Gastroesophageal sphincter (tissue), 4 donors: ENCODE data around the gene KLF7. TPM values are rescaled to one million over a fixed set of nuclear protein-coding genes. Genes with fewer than 3 reads are reported as not detected.

Source experiments
- ATAC-seq: fragments of 150-250 bp; one replicate; pipeline ENCODE4 v1.9.1; 2016; ENCODE audit warnings: mild to moderate bottlenecking, moderate library complexity
- H3K27ac ChIP-seq, 4 donors: fragments of 200-600 bp; sonication (generic) in 3 of 4; 1 replicate in 3 of 4; 2 replicates in 1 of 4; pipeline ENCODE4 v1.5.1; 2016 to 2019
- H3K27me3 ChIP-seq: fragments of 200-600 bp; sonication (generic); one replicate; pipeline ENCODE4 v1.5.1; 2019
- H3K36me3 ChIP-seq, 2 donors: fragments of 200-600 bp; sonication (generic); one replicate each; pipeline ENCODE4 v1.5.1; 2019; ENCODE audit warnings: control low read depth in 1 of 2
- H3K4me1 ChIP-seq, 3 donors: fragments of 200-600 bp; sonication (generic); 1 replicate in 2 of 3; 2 replicates in 1 of 3; pipeline ENCODE4 v1.5.1; 2016 to 2019; ENCODE audit warnings: control low read depth in 2 of 3
- H3K4me3 ChIP-seq, 2 donors: fragments of 200-600 bp; sonication (generic); one replicate each; pipeline ENCODE4 v1.5.1; 2019; ENCODE audit warnings: mild to moderate bottlenecking in 1 of 2, moderate library complexity in 1 of 2
- H3K9me3 ChIP-seq, 3 donors: fragments of 200-600 bp; sonication (generic); one replicate each; pipeline ENCODE4 v1.5.1; 2017 to 2019; ENCODE audit warnings: control low read depth in 2 of 3
- EP300 ChIP-seq: sonication (generic); formaldehyde crosslinking; IDR thresholded peaks from one replicate; pipeline ENCODE4 v1.6.1; 2017; ENCODE audit warnings: antibody characterized with exemption, mild to moderate bottlenecking
- POLR2A ChIP-seq, 2 donors: fragments of 450-650 bp; IDR thresholded peaks; one replicate each; pipeline ENCODE4 v1.6.1; 2017; ENCODE audit warnings: antibody characterized with exemption in 2 of 2, mild to moderate bottlenecking in 2 of 2, moderate library complexity in 1 of 2
- POLR2AphosphoS5 ChIP-seq: sonication (generic); formaldehyde crosslinking; IDR thresholded peaks from one replicate; pipeline ENCODE4 v1.6.1; 2017; ENCODE audit warnings: antibody characterized with exemption
- WGBS, 2 donors: methylation state at CpG; one replicate each; pipeline ENCODE4 v1.1.5; 2018; ENCODE audit warnings: low coverage in 1 of 2; 5-methylcytosine and 5-hydroxymethylcytosine counted together
- total RNA-seq, 4 donors: library from RNA; depleted of rRNA; stranded (reverse); fragments of >200 nt; gene quantifications; one replicate each; pipeline ENCODE4 v1.1.0, GENCODE V29; 2016
- TF ChIP-seq, protein P1 (sequence below), 4 experiments: fragments of 200-600 bp in 2 of 4; fragments of 450-650 bp in 2 of 4; sonication (generic) in 1 of 4; IDR thresholded peaks; one replicate each; pipeline ENCODE4 v1.5.1; 2017 to 2019; ENCODE audit warnings: antibody characterized with exemption in 4 of 4, mild to moderate bottlenecking in 2 of 4, moderate library complexity in 2 of 4

KLF7 gene
- total RNA-seq, result 10 to 100 TPM; 30.7 to 59.3 (median 42.1) TPM

DNA sequence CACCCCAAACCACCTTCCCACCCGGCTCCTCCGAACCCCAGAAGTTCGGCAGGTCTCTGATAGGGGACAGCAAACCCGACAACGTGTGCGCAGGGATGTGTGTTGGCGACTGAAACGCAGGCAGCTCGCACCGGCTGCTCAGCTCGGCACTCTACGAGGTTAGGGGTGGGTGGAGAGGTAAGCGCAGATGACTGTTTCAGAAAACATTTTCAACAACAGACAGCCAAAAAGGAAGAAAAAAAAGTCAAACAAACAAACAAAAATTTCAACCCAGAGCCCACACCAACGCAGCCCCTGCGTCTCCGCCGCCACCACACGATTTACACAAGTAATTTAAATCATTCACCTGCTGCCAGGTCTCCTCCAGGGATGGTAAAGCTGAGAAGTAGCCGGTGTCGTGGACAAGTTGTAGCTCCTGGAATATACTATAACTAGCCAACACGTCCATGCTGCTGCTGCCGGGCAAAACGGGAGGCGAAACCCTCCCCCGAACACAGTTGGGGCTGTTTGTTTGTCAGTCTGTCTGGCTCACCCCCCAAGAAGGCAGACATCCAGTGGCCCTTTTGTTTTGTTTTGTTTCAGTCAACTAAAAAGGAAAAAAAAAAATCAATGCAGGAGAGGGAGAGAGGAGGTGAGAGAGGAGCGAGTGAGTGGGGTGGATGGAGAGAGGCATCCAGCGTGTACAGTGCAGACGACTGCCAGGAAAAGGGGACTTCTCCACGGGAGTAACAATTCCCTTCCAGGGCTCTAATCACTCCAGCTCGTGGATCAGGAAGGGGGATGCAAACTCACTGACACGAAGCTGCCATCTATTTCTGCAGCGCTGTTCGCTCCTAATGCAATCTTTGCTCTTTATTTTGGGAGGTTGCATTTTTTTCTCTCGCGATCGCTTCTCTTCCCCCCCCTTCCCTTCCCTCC, at the start of gene KLF7:
TSS of gene KLF7 (minus strand) at position 828 of the 918 bp plus-strand sequence. CDS start at position 448, 380 bp downstream.
- H3K27me3 ChIP-seq, result no peaks in the 10 kb centered on the region
- peak; percentile 24 for ATAC-seq
- 0 to 1% methylated on average over 12 to 28 of the region's 36 CpGs for whole genome bisulfite sequencing, 2 donors
- H3K9me3 ChIP-seq, result no peaks in the 10 kb centered on the region
- peaks cover 13 to 49% (median 19%) of the 10 kb centered on the region in 3 donors for H3K4me1 ChIP-seq
- H3K27ac ChIP-seq, result peak within 1 kb of the TSS; percentile 99 to 100 (median 100)
- H3K4me3 ChIP-seq, result peak within 1 kb of the TSS; percentile 73 to 89
- TF ChIP-seq POLR2A (IDR thresholded peaks at IDR 0.05), result peak; percentile 35 to 68
- TF ChIP-seq EP300, result no peak
- TF ChIP-seq, protein P1, sequence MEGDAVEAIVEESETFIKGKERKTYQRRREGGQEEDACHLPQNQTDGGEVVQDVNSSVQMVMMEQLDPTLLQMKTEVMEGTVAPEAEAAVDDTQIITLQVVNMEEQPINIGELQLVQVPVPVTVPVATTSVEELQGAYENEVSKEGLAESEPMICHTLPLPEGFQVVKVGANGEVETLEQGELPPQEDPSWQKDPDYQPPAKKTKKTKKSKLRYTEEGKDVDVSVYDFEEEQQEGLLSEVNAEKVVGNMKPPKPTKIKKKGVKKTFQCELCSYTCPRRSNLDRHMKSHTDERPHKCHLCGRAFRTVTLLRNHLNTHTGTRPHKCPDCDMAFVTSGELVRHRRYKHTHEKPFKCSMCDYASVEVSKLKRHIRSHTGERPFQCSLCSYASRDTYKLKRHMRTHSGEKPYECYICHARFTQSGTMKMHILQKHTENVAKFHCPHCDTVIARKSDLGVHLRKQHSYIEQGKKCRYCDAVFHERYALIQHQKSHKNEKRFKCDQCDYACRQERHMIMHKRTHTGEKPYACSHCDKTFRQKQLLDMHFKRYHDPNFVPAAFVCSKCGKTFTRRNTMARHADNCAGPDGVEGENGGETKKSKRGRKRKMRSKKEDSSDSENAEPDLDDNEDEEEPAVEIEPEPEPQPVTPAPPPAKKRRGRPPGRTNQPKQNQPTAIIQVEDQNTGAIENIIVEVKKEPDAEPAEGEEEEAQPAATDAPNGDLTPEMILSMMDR (IDR thresholded peaks at IDR 0.05), result peak in 1 of 4 experiments; percentile 4
- TF ChIP-seq POLR2AphosphoS5, result peak; percentile 90
- H3K36me3 ChIP-seq, result no peaks in the 10 kb centered on the region

DNA sequence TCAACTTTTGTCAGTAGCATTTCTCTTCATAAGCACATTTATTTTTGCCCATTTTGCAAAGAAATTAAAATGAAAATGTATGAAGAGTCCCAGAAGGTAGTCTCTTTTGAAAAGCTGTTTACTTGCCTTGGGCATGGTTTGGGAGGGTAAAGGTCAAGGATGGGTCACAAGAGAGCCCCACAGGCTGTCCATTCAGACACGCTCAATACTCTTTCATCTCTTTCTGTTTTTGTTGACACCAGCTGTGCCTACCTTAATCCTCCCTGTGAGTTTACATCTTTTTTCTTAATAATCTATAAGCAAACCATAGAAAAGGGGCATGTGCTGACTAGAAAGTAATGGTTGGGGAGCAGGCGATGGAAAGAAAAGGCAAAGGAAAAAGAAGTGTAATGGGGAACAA, 49.6 kb upstream of the KLF7 start:
- no peak for TF ChIP-seq EP300
- no peak for TF ChIP-seq POLR2A (IDR thresholded peaks at IDR 0.05)
- TF ChIP-seq, protein P1 (IDR thresholded peaks at IDR 0.05), result no peak
- no peak for TF ChIP-seq POLR2AphosphoS5
- Histone ChIP-seq H3K4me3 (no peak overlapping the region), H3K27ac (no peak overlapping the region), H3K36me3 (no peaks in the 10 kb centered on the region), H3K9me3 (no peaks in the 10 kb centered on the region), H3K27me3 (no peaks in the 10 kb centered on the region), H3K4me1 (no peaks in the 10 kb centered on the region)
- WGBS, 2 donors, result 71 to 75% methylated on average over 1 to 2 of the region's 2 CpGs
- no peak for ATAC-seq

DNA sequence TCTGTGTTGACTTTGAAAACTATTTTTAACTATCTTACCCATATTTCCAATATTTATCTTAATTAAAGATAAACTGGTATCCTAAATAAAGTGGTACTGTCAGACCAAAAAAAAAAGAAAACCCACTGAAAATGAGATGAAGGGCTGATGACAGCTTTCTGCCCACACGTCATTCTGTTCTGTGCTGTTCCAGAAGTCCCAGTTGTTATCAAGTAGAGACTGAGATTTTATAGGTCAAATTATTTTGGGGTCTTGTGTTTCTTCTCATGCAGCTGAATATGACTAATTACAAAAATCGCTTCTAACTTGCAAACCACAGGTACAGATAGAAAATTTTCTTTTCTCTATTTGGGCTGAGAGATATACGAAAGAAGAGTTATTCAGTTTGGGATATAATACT, 48.7 kb upstream of the KLF7 start:
- Histone ChIP-seq H3K36me3 (no peaks in the 10 kb centered on the region), H3K27me3 (no peaks in the 10 kb centered on the region), H3K4me1 (no peaks in the 10 kb centered on the region), H3K9me3 (no peaks in the 10 kb centered on the region), H3K4me3 (no peak overlapping the region), H3K27ac (no peak overlapping the region)
- no peak for ATAC-seq
- 77 to 81% methylated on average over 3 of the region's 3 CpGs for WGBS, 2 donors
- TF ChIP-seq POLR2A (IDR thresholded peaks at IDR 0.05) (no peak), EP300 (no peak), POLR2AphosphoS5 (no peak)
- TF ChIP-seq, protein P1 (IDR thresholded peaks at IDR 0.05), result no peak

DNA sequence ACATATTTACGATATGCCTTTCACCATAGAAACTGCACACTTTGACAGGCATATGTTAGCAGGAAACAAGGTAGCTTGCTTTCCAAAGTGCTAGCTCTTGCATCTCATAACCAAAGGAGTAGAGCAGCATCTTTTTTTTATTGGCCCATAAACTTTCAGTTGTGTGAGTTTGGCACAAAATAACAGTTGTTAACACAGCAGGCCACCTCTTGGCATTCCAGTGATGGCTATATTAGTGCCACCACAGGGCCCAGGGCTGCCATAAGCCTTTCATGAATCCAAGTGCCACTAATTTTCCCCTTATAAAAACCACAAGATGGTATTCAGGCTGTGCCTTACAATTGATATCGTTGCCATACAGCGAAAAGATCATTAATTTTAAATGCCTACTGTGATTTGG, 40.3 kb upstream of the KLF7 start:
- no peak overlapping the region for H3K27ac ChIP-seq
- no peaks in the 10 kb centered on the region for H3K36me3 ChIP-seq
- no peaks in the 10 kb centered on the region for H3K9me3 ChIP-seq
- ATAC-seq, result no peak
- no peak for TF ChIP-seq EP300
- no peak for TF ChIP-seq POLR2AphosphoS5
- TF ChIP-seq, protein P1 (IDR thresholded peaks at IDR 0.05), result no peak
- H3K27me3 ChIP-seq, result no peaks in the 10 kb centered on the region
- H3K4me3 ChIP-seq, result no peak overlapping the region
- H3K4me1 ChIP-seq, result no peaks in the 10 kb centered on the region
- 79 to 81% methylated on average over 3 of the region's 3 CpGs for WGBS, 2 donors
